SU-DHL-6 (cell line): Measurements from ENCODE around the gene RAB44.

Experiments used
- CTCF ChIP-seq: fragments of 200-600 bp; sonication (generic); IDR thresholded peaks from one replicate; pipeline ENCODE4 v1.5.1; 2017; ENCODE audit warnings: antibody characterized with exemption, mild to moderate bottlenecking, low read length, moderate library complexity; ENCODE audit not compliant: insufficient read depth, poor library complexity, severe bottlenecking
- EZH2phosphoT487 ChIP-seq: fragments of 200-600 bp; sonication (generic), shearing (Covaris generic); conservative IDR thresholded peaks from 2 replicates; pipeline ENCODE4 v1.6.1; 2018; ENCODE audit warnings: mild to moderate bottlenecking, antibody characterized with exemption, low read length, moderate library complexity, mixed read lengths

DNA sequence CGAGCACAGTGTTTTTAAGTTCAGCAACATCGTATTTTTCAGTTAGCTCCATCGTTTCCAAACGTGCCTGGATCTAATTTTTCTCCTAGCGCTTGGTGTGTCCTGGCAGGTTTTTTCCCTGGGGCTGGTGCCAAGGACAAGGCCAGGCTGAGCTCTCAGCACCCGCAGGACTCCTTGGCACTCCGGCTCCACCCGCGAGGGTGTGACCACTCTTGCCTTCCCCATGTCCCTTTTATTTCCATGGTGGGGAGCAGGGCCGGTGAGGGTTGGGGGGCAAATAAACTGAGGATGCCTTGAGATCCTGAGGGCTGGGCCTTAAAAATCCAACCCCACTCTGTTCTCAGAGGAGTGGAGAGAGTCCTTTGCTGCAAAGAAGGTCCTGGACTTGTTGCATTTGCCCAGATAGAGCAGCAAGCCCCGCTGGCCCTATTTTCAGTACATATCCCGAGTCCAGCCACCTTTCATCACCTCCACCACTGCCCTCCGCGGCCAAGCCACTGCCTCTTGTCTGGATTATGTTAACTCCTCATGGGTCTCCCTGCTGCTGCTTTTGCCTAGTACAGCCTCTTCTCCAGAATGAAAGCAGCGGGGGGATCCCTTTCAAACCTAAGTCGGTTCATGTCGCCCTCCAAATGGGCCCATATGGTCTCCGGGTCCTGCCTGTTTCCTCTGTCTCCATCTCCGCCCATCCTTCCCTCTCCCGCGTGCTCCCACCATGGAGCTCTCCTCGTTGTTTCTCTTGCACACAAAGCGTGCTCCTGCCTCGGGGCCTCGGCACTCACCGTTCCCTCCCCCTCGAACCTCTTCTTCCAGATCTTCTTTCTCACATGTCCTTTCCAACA is 4.5 kb upstream of the RAB44 start:
- TF ChIP-seq CTCF (no peak), EZH2phosphoT487 (no peak)
